ENCODE results near the gene KIAA1328.

KIAA1328 gene

DNA sequence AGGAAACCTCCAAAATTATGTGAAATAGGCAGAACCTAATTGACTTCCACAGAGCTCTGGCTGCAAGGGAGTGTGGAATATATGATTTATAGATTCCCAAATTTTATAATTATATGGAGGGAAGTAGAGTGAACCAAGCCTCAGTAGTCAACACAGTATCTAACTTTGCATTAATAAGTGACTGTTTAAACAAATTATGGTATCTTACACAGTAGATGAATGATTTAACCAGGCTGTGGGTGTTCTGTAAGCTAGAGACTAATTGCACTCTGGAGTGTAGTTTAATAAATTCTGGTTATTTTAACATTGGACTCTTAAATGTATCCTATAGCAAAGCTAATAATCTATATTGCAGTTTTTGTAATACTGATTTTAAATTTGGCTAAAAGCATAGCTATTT, 183.5 kb downstream of the KIAA1328 start:
- no peak overlapping the region for H3K4me3 ChIP-seq (ENCODE audit: low read depth, low read length)
- TF ChIP-seq CTCF (IDR thresholded peaks at IDR 0.05; ENCODE audit: borderline replicate concordance, insufficient read depth, low read depth, low read length), result no peak

- 0 out of 2 replicates have a peak, but pooled peaks have one; percentile 12 for TF ChIP-seq CTCF (IDR thresholded peaks at IDR 0.05; ENCODE audit: borderline replicate concordance, insufficient read depth, low read depth, low read length)
- H3K4me3 ChIP-seq (ENCODE audit: low read depth, low read length), result no peak overlapping the region
Observed at GRCh38 chr18:37019157-37019827, 190.4 kb downstream of the KIAA1328 start.

- H3K4me3 ChIP-seq (ENCODE audit: low read depth, low read length), result no peak overlapping the region
- no peak for TF ChIP-seq CTCF (IDR thresholded peaks at IDR 0.05; ENCODE audit: borderline replicate concordance, insufficient read depth, low read depth, low read length)
Observed at GRCh38 chr18:37033419-37033818, 204.5 kb downstream of the KIAA1328 start.

GRCh38 chr18:37042381-37042780, 213.5 kb downstream of the KIAA1328 start:
- TF ChIP-seq CTCF (IDR thresholded peaks at IDR 0.05; ENCODE audit: borderline replicate concordance, insufficient read depth, low read depth, low read length), result no peak
- no peak overlapping the region for H3K4me3 ChIP-seq (ENCODE audit: low read depth, low read length)

DNA sequence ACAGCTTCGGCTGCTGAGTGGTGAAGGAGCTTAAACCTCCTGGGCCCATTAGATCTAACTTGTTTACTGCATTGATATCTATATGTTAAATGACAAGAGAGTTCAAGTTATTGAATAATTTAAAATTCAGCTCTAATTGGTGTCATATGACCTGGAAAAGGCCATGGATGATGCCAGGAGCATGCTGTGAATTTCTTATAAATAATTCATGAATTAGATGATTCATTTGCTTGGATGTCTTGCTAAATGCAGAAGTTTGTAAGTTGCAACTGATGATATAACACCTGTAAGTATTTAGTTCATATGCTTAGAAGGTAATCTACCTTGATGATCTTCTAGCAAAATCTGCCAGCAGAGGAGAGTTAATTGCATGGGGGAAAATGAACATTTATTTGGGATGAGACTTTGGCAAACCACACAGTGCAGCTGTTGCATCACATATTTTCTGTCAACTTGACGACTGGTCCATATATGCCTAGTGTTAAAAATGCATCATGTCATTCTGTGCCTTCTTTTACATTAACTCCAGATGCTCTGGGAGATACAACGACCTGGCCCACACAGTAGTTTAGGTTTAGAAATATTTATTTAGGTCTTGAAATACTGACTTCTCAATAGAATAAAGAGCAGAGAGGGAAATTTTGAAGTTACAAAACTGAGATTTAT, 226.3 kb downstream of the KIAA1328 start:
- H3K4me3 ChIP-seq (ENCODE audit: low read depth, low read length), result no peak overlapping the region
- TF ChIP-seq CTCF (IDR thresholded peaks at IDR 0.05; ENCODE audit: borderline replicate concordance, insufficient read depth, low read depth, low read length), result no peak

DNA sequence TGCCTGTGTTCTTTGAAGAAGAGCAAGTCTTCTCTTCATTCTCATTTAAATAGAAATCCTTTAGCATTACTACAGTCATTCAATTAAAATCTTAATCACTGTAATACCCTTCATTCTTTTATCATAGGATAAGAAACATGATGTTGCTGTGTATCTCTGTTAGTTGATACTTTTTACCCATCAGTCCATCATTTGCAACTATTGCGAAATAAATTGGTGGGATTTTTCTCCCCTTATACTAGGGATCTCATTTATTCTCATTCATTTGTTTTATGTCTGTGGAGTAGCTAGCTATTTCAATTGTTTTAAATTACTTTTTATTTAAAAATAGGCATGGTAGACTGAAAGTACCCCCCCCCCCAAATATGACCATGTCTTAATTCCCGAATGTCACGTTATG, 235.3 kb downstream of the KIAA1328 start:
- no peak overlapping the region for H3K4me3 ChIP-seq (ENCODE audit: low read depth, low read length)
- no peak for TF ChIP-seq CTCF (IDR thresholded peaks at IDR 0.05; ENCODE audit: borderline replicate concordance, insufficient read depth, low read depth, low read length)

GRCh38 chr18:37065254-37065653, 236.3 kb downstream of the KIAA1328 start:
- no peak for TF ChIP-seq CTCF (IDR thresholded peaks at IDR 0.05; ENCODE audit: borderline replicate concordance, insufficient read depth, low read depth, low read length)
- H3K4me3 ChIP-seq (ENCODE audit: low read depth, low read length), result no peak overlapping the region

All from GM12875 (cell line).